ENCODE measurements around the gene IFNAR1. TPM values are rescaled to one million over a fixed set of nuclear protein-coding genes. Genes with fewer than 3 reads are reported as not detected.

IFNAR1 gene
- total RNA-seq, 4 donors from 2014 or later: 10.3 to 30.7 (median 28.9) TPM

GRCh38 chr21:33391656-33392055 lies 66.9 kb downstream of the IFNAR1 start:
- no peak for DNase-seq
- TF ChIP-seq, protein P1, sequence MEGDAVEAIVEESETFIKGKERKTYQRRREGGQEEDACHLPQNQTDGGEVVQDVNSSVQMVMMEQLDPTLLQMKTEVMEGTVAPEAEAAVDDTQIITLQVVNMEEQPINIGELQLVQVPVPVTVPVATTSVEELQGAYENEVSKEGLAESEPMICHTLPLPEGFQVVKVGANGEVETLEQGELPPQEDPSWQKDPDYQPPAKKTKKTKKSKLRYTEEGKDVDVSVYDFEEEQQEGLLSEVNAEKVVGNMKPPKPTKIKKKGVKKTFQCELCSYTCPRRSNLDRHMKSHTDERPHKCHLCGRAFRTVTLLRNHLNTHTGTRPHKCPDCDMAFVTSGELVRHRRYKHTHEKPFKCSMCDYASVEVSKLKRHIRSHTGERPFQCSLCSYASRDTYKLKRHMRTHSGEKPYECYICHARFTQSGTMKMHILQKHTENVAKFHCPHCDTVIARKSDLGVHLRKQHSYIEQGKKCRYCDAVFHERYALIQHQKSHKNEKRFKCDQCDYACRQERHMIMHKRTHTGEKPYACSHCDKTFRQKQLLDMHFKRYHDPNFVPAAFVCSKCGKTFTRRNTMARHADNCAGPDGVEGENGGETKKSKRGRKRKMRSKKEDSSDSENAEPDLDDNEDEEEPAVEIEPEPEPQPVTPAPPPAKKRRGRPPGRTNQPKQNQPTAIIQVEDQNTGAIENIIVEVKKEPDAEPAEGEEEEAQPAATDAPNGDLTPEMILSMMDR (IDR thresholded peaks at IDR 0.05): no peak
- no peak for TF ChIP-seq POLR2A (IDR thresholded peaks at IDR 0.05)
- TF ChIP-seq POLR2AphosphoS5 (IDR thresholded peaks at IDR 0.05): no peak
- TF ChIP-seq EP300 (IDR thresholded peaks at IDR 0.05; ENCODE audit: low read depth): no peak
- no peaks in the 10 kb centered on the region for H3K36me3 ChIP-seq
- H3K27me3 ChIP-seq: no peaks in the 10 kb centered on the region
- H3K27ac ChIP-seq: no peak overlapping the region
- 80 to 87% methylated on average over 5 to 6 of the region's 6 CpGs for WGBS, 2 donors (ENCODE audit: low coverage in 1 of 2)
- intact Hi-C loops (cut with DNase I; ENCODE audit: low total_unique reads): no loop called here
- no peaks in the 10 kb centered on the region for H3K9me3 ChIP-seq
- in situ Hi-C loops (cut with MboI; ENCODE audit: low pct_ligation_motif_present in 1 of 4, low pct_unique_long_range_greater_than_20kb in 1 of 4, low sequenced_read_pairs in 3 of 4): no loop called here
- H3K4me1 ChIP-seq: no peaks in the 10 kb centered on the region
- no peak overlapping the region for H3K4me3 ChIP-seq

DNA sequence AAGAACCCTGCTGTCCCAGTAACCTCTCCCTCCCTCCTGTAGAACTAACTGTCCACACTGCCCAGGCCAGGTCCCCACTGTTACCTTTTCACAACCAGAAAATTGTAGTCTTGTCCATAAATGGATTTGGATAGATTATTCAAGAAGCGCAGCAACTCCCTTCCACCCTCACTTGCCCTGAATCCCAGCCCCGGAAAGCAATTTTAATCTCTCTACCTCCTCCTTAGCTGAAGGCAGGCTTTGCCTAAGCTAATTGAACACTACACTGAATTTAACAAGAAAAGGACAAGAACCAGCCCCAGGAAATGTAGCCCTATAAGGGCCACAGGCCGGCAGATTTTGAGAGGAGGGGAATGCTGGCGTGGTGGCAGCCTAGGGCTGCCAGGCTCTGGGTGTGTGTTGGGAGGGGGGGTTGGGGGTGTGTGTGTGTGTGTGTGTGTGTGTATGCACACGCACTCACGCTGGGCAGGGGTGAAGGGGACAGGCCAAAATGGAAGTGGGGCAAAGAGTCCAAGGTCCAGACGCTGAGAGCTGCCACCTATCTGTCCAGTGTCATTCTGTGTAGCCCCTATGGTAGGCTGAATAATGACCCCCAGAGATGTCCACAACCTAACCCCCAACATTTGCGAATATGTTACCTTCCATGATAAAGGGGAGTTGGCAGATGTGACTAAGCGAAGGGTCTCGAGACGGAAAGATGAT lies 67.7 kb downstream of the IFNAR1 start:
- in situ Hi-C loops (cut with MboI; ENCODE audit: low pct_ligation_motif_present in 1 of 4, low pct_unique_long_range_greater_than_20kb in 1 of 4, low sequenced_read_pairs in 3 of 4): no loop called here
- H3K4me1 ChIP-seq: no peaks in the 10 kb centered on the region
- no peak for TF ChIP-seq EP300 (IDR thresholded peaks at IDR 0.05; ENCODE audit: low read depth)
- TF ChIP-seq, protein P1 (IDR thresholded peaks at IDR 0.05): no peak
- TF ChIP-seq POLR2AphosphoS5 (IDR thresholded peaks at IDR 0.05): no peak
- TF ChIP-seq POLR2A (IDR thresholded peaks at IDR 0.05): no peak
- no peak overlapping the region for H3K4me3 ChIP-seq
- no peaks in the 10 kb centered on the region for H3K27me3 ChIP-seq
- no peak for DNase-seq
- no peaks in the 10 kb centered on the region for H3K36me3 ChIP-seq
- no peak overlapping the region for H3K27ac ChIP-seq
- H3K9me3 ChIP-seq: no peaks in the 10 kb centered on the region
- intact Hi-C loops (cut with DNase I; ENCODE audit: low total_unique reads): no loop called here
- WGBS, 2 donors (ENCODE audit: low coverage in 1 of 2): 79 to 88% methylated on average over 6 to 11 of the region's 11 CpGs

- intact Hi-C loops (cut with DNase I; ENCODE audit: low total_unique reads) (no loop called here), in situ Hi-C loops (cut with MboI; ENCODE audit: low pct_ligation_motif_present in 1 of 4, low pct_unique_long_range_greater_than_20kb in 1 of 4, low sequenced_read_pairs in 3 of 4) (no loop called here)
- DNase-seq: no peak
- TF ChIP-seq POLR2A (IDR thresholded peaks at IDR 0.05) (no peak), EP300 (IDR thresholded peaks at IDR 0.05; ENCODE audit: low read depth) (no peak), POLR2AphosphoS5 (IDR thresholded peaks at IDR 0.05) (no peak)
- TF ChIP-seq, protein P1 (IDR thresholded peaks at IDR 0.05): no peak
- no peaks in the 10 kb centered on the region for H3K4me1 ChIP-seq
- 74% methylated on average over 5 of the region's 5 CpGs; no CpG with 5 or more reads in 1 of the 2 donors for WGBS, 2 donors (ENCODE audit: low coverage in 1 of 2)
- H3K36me3 ChIP-seq: no peaks in the 10 kb centered on the region
- H3K27ac ChIP-seq: no peak overlapping the region
- no peaks in the 10 kb centered on the region for H3K9me3 ChIP-seq
- no peak overlapping the region for H3K4me3 ChIP-seq
- no peaks in the 10 kb centered on the region for H3K27me3 ChIP-seq
Observed at GRCh38 chr21:33393348-33393747, 68.6 kb downstream of the IFNAR1 start.

DNA sequence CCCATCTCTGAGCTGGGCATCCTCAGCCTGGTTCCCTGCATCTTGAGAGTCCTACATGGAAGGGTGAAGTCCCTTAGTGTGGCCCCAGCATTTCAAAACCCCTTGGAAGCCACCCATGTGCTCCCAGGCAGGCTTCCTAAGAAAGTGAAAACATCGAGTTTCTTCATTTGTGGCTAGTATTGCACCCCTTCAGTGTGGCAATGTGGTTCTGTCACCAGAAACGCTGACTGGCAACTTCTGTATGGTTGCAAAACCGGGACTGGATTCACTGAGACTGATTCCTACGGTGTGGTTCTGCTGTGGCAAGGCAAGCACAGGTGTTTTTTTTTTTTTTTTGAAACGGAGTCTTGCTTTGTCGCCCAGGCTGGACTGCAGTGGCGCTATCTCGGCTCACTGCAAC lies 69.5 kb downstream of the IFNAR1 start:
- no peaks in the 10 kb centered on the region for H3K36me3 ChIP-seq
- no peaks in the 10 kb centered on the region for H3K27me3 ChIP-seq
- no peaks in the 10 kb centered on the region for H3K4me1 ChIP-seq
- no peak for TF ChIP-seq POLR2A (IDR thresholded peaks at IDR 0.05)
- no peak for TF ChIP-seq POLR2AphosphoS5 (IDR thresholded peaks at IDR 0.05)
- no peak for TF ChIP-seq EP300 (IDR thresholded peaks at IDR 0.05; ENCODE audit: low read depth)
- peak; percentile 36 for DNase-seq
- 50 to 70% methylated on average over 3 to 8 of the region's 8 CpGs for WGBS, 2 donors (ENCODE audit: low coverage in 1 of 2)
- H3K9me3 ChIP-seq: no peaks in the 10 kb centered on the region
- H3K27ac ChIP-seq: no peak overlapping the region
- H3K4me3 ChIP-seq: no peak overlapping the region
- intact Hi-C loops (cut with DNase I; ENCODE audit: low total_unique reads): no loop called here
- in situ Hi-C loops (cut with MboI; ENCODE audit: low pct_ligation_motif_present in 1 of 4, low pct_unique_long_range_greater_than_20kb in 1 of 4, low sequenced_read_pairs in 3 of 4): no loop called here

Measured in transverse colon (tissue), 4 donors.